HG02678 (cell line): Measurements from ENCODE around the gene CISTR.
"Not testable (repeated sequence)": the region's sequence is repeated elsewhere in the genome, so short reads cannot be mapped to it uniquely, and the experiment has no call there.

ENCODE experiments used
- ATAC-seq: cut with Tn5 transposase; IDR thresholded peaks from one replicate; pipeline ENCODE4 v1.9.1; 2021; ENCODE audit warnings: mild to moderate bottlenecking, moderate library complexity; ENCODE audit not compliant: unreplicated experiment

Gene CISTR

GRCh38 chr12:53722450-53723041 lies 29.2 kb downstream of the CISTR start:
- no peak for ATAC-seq

GRCh38 chr12:53720946-53721345 lies 30.8 kb downstream of the CISTR start:
- no peak for ATAC-seq

- ATAC-seq = no peak
Measured at GRCh38 chr12:53719649-53720048, 32.1 kb downstream of the CISTR start.

- ATAC-seq = not testable (repeated sequence)
Measured at GRCh38 chr12:53718567-53718966, 33.2 kb downstream of the CISTR start.

- ATAC-seq = no peak
Measured at GRCh38 chr12:53717319-53717718, 34.5 kb downstream of the CISTR start.

- no peak for ATAC-seq
Measured at GRCh38 chr12:53714004-53714403, 37.8 kb downstream of the CISTR start.

- ATAC-seq = no peak
Measured at GRCh38 chr12:53713516-53713915, 38.3 kb downstream of the CISTR start.

- no peak for ATAC-seq
Measured at GRCh38 chr12:53712059-53712643, 39.6 kb downstream of the CISTR start.

GRCh38 chr12:53710091-53710490 lies 41.7 kb downstream of the CISTR start:
- ATAC-seq = no peak

GRCh38 chr12:53709671-53710070 lies 42.1 kb downstream of the CISTR start:
- ATAC-seq = no peak

- no peak for ATAC-seq
Measured at GRCh38 chr12:53706080-53706479, 45.7 kb downstream of the CISTR start.

- no peak for ATAC-seq
Measured at GRCh38 chr12:53703756-53704155, 48.0 kb downstream of the CISTR start.

GRCh38 chr12:53701518-53702264 lies 50.1 kb downstream of the CISTR start:
- ATAC-seq = peak; percentile 56

- ATAC-seq = no peak
Measured at GRCh38 chr12:53700567-53700966, 51.2 kb downstream of the CISTR start.

GRCh38 chr12:53699678-53700025 lies 52.1 kb downstream of the CISTR start:
- no peak for ATAC-seq

- ATAC-seq = no peak
Measured at GRCh38 chr12:53698948-53699677, 52.7 kb downstream of the CISTR start.

- no peak for ATAC-seq
Measured at GRCh38 chr12:53696655-53697331, 55.0 kb downstream of the CISTR start.
